ENCODE measurements around the gene COQ2.

DNA sequence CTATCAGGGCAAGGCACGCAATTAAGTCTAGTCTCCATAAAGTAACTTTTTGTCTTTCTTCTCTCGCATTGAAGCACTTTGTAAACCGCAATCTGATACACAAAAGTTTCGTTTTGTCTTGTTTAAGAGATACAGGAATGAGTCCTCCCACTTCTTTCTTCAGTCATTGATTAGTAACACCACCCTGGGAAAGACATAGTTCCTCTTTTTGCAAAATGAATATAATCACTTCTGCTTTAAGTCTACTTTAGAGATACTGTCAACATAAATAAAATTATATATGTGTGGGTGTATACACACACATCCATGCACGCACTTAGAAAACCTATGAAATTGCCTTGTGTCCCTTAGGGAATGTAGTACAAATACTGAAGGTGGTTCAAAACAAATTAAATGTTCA is 11.7 kb downstream of the COQ2 start:
- TF ChIP-seq, protein P1, sequence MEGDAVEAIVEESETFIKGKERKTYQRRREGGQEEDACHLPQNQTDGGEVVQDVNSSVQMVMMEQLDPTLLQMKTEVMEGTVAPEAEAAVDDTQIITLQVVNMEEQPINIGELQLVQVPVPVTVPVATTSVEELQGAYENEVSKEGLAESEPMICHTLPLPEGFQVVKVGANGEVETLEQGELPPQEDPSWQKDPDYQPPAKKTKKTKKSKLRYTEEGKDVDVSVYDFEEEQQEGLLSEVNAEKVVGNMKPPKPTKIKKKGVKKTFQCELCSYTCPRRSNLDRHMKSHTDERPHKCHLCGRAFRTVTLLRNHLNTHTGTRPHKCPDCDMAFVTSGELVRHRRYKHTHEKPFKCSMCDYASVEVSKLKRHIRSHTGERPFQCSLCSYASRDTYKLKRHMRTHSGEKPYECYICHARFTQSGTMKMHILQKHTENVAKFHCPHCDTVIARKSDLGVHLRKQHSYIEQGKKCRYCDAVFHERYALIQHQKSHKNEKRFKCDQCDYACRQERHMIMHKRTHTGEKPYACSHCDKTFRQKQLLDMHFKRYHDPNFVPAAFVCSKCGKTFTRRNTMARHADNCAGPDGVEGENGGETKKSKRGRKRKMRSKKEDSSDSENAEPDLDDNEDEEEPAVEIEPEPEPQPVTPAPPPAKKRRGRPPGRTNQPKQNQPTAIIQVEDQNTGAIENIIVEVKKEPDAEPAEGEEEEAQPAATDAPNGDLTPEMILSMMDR (conservative IDR thresholded peaks at IDR 0.05 in 1 of 2, IDR thresholded peaks at IDR 0.05 in 1 of 2; ENCODE audit: extremely low read depth in 1 of 2, insufficient read depth in 1 of 2, low read depth in 1 of 2, low read length in 2 of 2): no peak
- no peak for TF ChIP-seq EZH2 (IDR thresholded peaks at IDR 0.05; ENCODE audit: borderline replicate concordance, low read length)

Data from mammary epithelial cell (primary cell).